Measurements from ENCODE around the gene BAHD1. TPM values are rescaled to one million over a fixed set of nuclear protein-coding genes. Genes with fewer than 3 reads are reported as not detected.
A peak's percentile ranks its signal among the peaks of the same experiment; 100 is the strongest.

BAHD1 gene
- total RNA-seq, 4 donors from 2014 or later = 8.8 to 27.4 (median 13.5) TPM

DNA sequence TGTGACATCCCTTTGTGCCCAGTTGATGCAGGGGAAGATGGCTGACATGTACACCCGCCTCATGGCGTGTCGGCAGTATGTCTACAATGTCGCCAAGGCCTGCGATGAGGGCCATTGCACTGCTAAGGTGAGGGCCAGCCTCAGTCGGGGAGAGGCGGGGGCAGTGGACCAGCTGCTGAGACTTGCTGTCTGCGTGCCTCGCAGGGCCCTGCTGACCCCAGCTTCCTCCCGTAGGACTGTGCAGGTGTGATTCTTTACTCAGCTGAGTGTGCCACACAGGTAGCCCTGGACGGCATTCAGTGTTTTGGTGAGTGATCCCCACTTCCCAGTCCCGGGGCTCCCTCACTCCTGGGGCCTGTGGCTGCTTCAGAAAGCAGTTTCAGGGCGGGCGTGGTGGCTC, 24.7 kb upstream of the BAHD1 start:
- intact Hi-C loops (cut with DNase I; ENCODE audit: low total_unique reads) = no loop called here
- ATAC-seq = no peak
- in situ Hi-C loops (cut with MboI; ENCODE audit: low sequenced_read_pairs in 4 of 4) = loop anchor here in 1 of 4 donors (25.0 kb wide), 1 partner anchor 379 kb away; the partner anchor contains the start of gene SRP14
- Histone ChIP-seq H3K9me3 (no peaks in the 10 kb centered on the region), H3K4me3 (no peak overlapping the region), H3K27ac (no peak overlapping the region), H3K4me1 (peaks cover 8 to 11% of the 10 kb centered on the region in 2 donors), H3K27me3 (no peaks in the 10 kb centered on the region), H3K36me3 (peaks cover 0 to 51% of the 10 kb centered on the region in 2 donors)
- DNase-seq = no peak
- TF ChIP-seq, protein P1, sequence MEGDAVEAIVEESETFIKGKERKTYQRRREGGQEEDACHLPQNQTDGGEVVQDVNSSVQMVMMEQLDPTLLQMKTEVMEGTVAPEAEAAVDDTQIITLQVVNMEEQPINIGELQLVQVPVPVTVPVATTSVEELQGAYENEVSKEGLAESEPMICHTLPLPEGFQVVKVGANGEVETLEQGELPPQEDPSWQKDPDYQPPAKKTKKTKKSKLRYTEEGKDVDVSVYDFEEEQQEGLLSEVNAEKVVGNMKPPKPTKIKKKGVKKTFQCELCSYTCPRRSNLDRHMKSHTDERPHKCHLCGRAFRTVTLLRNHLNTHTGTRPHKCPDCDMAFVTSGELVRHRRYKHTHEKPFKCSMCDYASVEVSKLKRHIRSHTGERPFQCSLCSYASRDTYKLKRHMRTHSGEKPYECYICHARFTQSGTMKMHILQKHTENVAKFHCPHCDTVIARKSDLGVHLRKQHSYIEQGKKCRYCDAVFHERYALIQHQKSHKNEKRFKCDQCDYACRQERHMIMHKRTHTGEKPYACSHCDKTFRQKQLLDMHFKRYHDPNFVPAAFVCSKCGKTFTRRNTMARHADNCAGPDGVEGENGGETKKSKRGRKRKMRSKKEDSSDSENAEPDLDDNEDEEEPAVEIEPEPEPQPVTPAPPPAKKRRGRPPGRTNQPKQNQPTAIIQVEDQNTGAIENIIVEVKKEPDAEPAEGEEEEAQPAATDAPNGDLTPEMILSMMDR (IDR thresholded peaks at IDR 0.05 in 4 of 5, conservative IDR thresholded peaks at IDR 0.05 in 1 of 5) = no peak
- TF ChIP-seq POLR2A (IDR thresholded peaks at IDR 0.05) = no peak

DNA sequence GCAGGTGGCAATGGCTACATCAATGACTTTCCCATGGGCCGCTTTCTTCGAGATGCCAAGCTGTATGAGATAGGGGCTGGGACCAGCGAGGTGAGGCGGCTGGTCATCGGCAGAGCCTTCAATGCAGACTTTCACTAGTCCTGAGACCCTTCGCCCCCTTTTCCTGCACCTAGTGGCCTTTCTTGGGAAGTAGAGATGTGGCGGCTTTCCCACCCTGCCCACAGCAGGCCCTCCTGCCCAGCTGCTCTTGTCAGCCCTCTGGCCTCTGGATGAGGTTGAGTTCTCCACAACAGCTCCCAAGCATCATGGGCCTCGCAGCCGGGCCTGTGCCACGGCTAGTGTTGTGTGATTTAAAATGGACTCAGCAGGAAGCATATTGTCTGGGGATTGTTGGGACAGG, 22.6 kb upstream of the BAHD1 start:
- in situ Hi-C loops (cut with MboI; ENCODE audit: low sequenced_read_pairs in 4 of 4) (loop anchor here in 1 of 4 donors (25.0 kb wide), 1 partner anchor 381 kb away; the partner anchor contains the start of gene SRP14), intact Hi-C loops (cut with DNase I; ENCODE audit: low total_unique reads) (no loop called here)
- Histone ChIP-seq H3K27ac (no peak overlapping the region), H3K4me1 (peaks cover 18% of the 10 kb centered on the region in 2 donors), H3K9me3 (no peaks in the 10 kb centered on the region), H3K27me3 (no peaks in the 10 kb centered on the region), H3K36me3 (peaks cover 0 to 41% of the 10 kb centered on the region in 2 donors), H3K4me3 (no peak overlapping the region)
- DNase-seq = no peak
- TF ChIP-seq, protein P1 (IDR thresholded peaks at IDR 0.05 in 4 of 5, conservative IDR thresholded peaks at IDR 0.05 in 1 of 5) = no peak
- no peak for TF ChIP-seq POLR2A (IDR thresholded peaks at IDR 0.05)
- ATAC-seq = no peak

DNA sequence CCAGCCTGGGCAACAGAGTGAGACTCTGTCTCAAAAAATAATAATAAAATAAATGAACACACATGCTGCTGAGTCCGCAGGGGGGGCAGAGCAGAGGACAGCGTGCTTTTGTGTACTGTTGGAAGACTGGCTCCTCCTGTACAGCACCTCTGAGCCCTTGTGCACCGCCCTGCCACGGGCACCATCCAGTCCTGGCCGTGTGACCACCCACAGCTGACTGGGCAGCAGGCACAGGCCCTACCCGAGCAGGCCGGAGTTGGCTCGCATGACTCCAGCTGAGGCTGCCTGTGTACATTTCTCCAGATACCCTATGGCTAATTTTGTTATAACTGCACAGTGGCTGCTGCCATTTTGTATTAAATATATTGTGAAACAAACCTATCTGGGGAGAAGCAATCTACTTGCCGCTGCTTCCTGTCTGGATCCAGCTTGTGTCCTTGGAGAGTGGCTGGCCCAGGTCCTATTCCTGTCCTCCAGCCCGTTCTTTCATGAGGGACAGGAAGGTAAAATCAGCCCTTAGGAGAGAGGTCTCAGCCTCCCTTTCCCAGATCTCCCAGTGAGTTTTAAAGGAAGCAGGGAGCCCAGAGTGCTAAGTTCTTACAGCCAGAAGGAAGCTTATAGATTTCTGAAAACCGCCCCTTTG, 20.6 kb upstream of the BAHD1 start:
- Histone ChIP-seq H3K27me3 (no peaks in the 10 kb centered on the region), H3K9me3 (no peaks in the 10 kb centered on the region), H3K36me3 (peaks cover 0 to 23% of the 10 kb centered on the region in 2 donors), H3K4me1 (peaks cover 18 to 23% of the 10 kb centered on the region in 2 donors), H3K4me3 (no peak overlapping the region), H3K27ac (peak overlapping the region; percentile 24 to 56 (median 47))
- in situ Hi-C loops (cut with MboI; ENCODE audit: low sequenced_read_pairs in 4 of 4) (loop anchor here (5.0 to 25.0 kb wide), 8 partner anchors 75 to 383 kb away; partner anchors contain the start of genes ANKRD63 (in 1 of the 4), CCDC9B (in 1 of the 4) and SRP14 (in 1 of the 4)), intact Hi-C loops (cut with DNase I; ENCODE audit: low total_unique reads) (no loop called here)
- TF ChIP-seq, protein P1 (IDR thresholded peaks at IDR 0.05 in 4 of 5, conservative IDR thresholded peaks at IDR 0.05 in 1 of 5) = no peak
- no peak for TF ChIP-seq POLR2A (IDR thresholded peaks at IDR 0.05)
- peak in 1 of 2 donors; percentile 8 for ATAC-seq
- DNase-seq = no peak

DNA sequence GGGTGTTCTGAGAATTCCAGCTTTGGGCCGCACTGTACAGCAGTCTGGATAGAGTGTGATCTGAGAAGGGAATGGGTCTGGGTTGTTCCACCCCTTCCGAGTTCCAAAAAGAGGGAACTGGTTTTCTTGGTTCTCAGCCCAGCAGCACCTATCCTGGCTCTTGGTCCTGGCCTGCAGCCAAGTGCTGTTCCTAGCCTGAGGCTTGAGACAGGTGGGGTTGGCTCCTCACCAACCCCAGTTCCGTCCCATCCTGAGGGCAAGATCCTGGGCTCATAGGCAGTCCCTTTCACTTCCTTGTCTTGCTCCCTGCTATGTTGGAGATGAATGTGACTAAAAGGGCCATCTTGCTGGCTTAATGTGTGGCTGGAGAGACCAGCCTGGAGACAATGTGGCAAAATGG, 20.0 kb upstream of the BAHD1 start:
- Histone ChIP-seq H3K4me1 (peaks cover 18 to 23% of the 10 kb centered on the region in 2 donors), H3K27ac (peak overlapping the region; percentile 24 to 56 (median 47)), H3K4me3 (no peak overlapping the region), H3K36me3 (peaks cover 0 to 17% of the 10 kb centered on the region in 2 donors), H3K27me3 (no peaks in the 10 kb centered on the region), H3K9me3 (no peaks in the 10 kb centered on the region)
- no peak for ATAC-seq
- intact Hi-C loops (cut with DNase I; ENCODE audit: low total_unique reads) (no loop called here), in situ Hi-C loops (cut with MboI; ENCODE audit: low sequenced_read_pairs in 4 of 4) (loop anchor here (5.0 to 25.0 kb wide), 8 partner anchors 76 to 383 kb away; partner anchors contain the start of genes ANKRD63 (in 1 of the 4), CCDC9B (in 1 of the 4) and SRP14 (in 1 of the 4))
- TF ChIP-seq, protein P1 (IDR thresholded peaks at IDR 0.05 in 4 of 5, conservative IDR thresholded peaks at IDR 0.05 in 1 of 5) = no peak
- TF ChIP-seq POLR2A (IDR thresholded peaks at IDR 0.05) = no peak
- no peak for DNase-seq

All from gastrocnemius medialis (tissue), 4 donors.